ENCODE measurements around the gene OPHN1. TPM values are rescaled to one million over a fixed set of nuclear protein-coding genes. Genes with fewer than 3 reads are reported as not detected.

OPHN1 gene
- total RNA-seq, 1 experiment from 2014 or later = 3.3 TPM

- no peak overlapping the region for H3K4me3 ChIP-seq (ENCODE audit: low read depth, low read length, poor library complexity, severe bottlenecking)
- no peaks in the 10 kb centered on the region for H3K27me3 ChIP-seq (replicated peaks; ENCODE audit: insufficient read depth, low read depth, low read length, poor library complexity)
- ChIA-PET CTCF (no interaction called here), POLR2A (ENCODE audit: low non-redundant PET) (no interaction called here)
- DNase-seq (ENCODE audit: low spot score) = no peak
- H3K9me3 ChIP-seq (ENCODE audit: low read depth, low read length, poor library complexity, severe bottlenecking) = no peaks in the 10 kb centered on the region
- BruUV-seq (replicated peaks) = no TSS peak
- no peaks in the 10 kb centered on the region for H3K4me1 ChIP-seq (ENCODE audit: insufficient read depth, low read length, poor library complexity, severe bottlenecking)
- TF ChIP-seq CTCF (conservative IDR thresholded peaks at IDR 0.05; ENCODE audit: low read depth, low read length) = no peak
- TF ChIP-seq EZH2 (IDR thresholded peaks at IDR 0.05; ENCODE audit: borderline replicate concordance, low read depth, low read length, poor library complexity, severe bottlenecking) = no peak
- intact Hi-C loops (cut with micrococcal nuclease; ENCODE audit: unreplicated experiment) = no loop called here
- H3K36me3 ChIP-seq (ENCODE audit: insufficient read depth, low read length, poor library complexity, severe bottlenecking) = no peaks in the 10 kb centered on the region
- no peak overlapping the region for H3K27ac ChIP-seq (ENCODE audit: low read depth, low read length, poor library complexity, severe bottlenecking)
Measured at GRCh38 chrX:68261060-68261672, 172.1 kb downstream of the OPHN1 start.

GRCh38 chrX:68256990-68257389 lies 176.3 kb downstream of the OPHN1 start:
- BruUV-seq (replicated peaks) = no TSS peak
- Histone ChIP-seq H3K4me1 (ENCODE audit: insufficient read depth, low read length, poor library complexity, severe bottlenecking) (no peaks in the 10 kb centered on the region), H3K36me3 (ENCODE audit: insufficient read depth, low read length, poor library complexity, severe bottlenecking) (no peaks in the 10 kb centered on the region), H3K27me3 (replicated peaks; ENCODE audit: insufficient read depth, low read depth, low read length, poor library complexity) (no peaks in the 10 kb centered on the region), H3K9me3 (ENCODE audit: low read depth, low read length, poor library complexity, severe bottlenecking) (no peaks in the 10 kb centered on the region), H3K4me3 (ENCODE audit: low read depth, low read length, poor library complexity, severe bottlenecking) (no peak overlapping the region), H3K27ac (ENCODE audit: low read depth, low read length, poor library complexity, severe bottlenecking) (no peak overlapping the region)
- TF ChIP-seq CTCF (conservative IDR thresholded peaks at IDR 0.05; ENCODE audit: low read depth, low read length) = no peak
- no peak for TF ChIP-seq EZH2 (IDR thresholded peaks at IDR 0.05; ENCODE audit: borderline replicate concordance, low read depth, low read length, poor library complexity, severe bottlenecking)
- CTCF ChIA-PET = no interaction called here
- no peak for DNase-seq (ENCODE audit: low spot score)
- POLR2A ChIA-PET (ENCODE audit: low non-redundant PET) = no interaction called here
- intact Hi-C loops (cut with micrococcal nuclease; ENCODE audit: unreplicated experiment) = no loop called here

- no peaks in the 10 kb centered on the region for H3K4me1 ChIP-seq (ENCODE audit: insufficient read depth, low read length, poor library complexity, severe bottlenecking)
- CTCF ChIA-PET = no interaction called here
- no peaks in the 10 kb centered on the region for H3K9me3 ChIP-seq (ENCODE audit: low read depth, low read length, poor library complexity, severe bottlenecking)
- BruUV-seq (replicated peaks) = no TSS peak
- no peak overlapping the region for H3K27ac ChIP-seq (ENCODE audit: low read depth, low read length, poor library complexity, severe bottlenecking)
- no peak for TF ChIP-seq EZH2 (IDR thresholded peaks at IDR 0.05; ENCODE audit: borderline replicate concordance, low read depth, low read length, poor library complexity, severe bottlenecking)
- TF ChIP-seq CTCF (conservative IDR thresholded peaks at IDR 0.05; ENCODE audit: low read depth, low read length) = no peak
- H3K27me3 ChIP-seq (replicated peaks; ENCODE audit: insufficient read depth, low read depth, low read length, poor library complexity) = no peaks in the 10 kb centered on the region
- intact Hi-C loops (cut with micrococcal nuclease; ENCODE audit: unreplicated experiment) = no loop called here
- H3K36me3 ChIP-seq (ENCODE audit: insufficient read depth, low read length, poor library complexity, severe bottlenecking) = no peaks in the 10 kb centered on the region
- no peak for DNase-seq (ENCODE audit: low spot score)
- POLR2A ChIA-PET (ENCODE audit: low non-redundant PET) = no interaction called here
- no peak overlapping the region for H3K4me3 ChIP-seq (ENCODE audit: low read depth, low read length, poor library complexity, severe bottlenecking)
Measured at GRCh38 chrX:68254738-68255645, 178.3 kb downstream of the OPHN1 start.

All from A673 (cell line).